GM23338 (cell line): ENCODE results near the gene COL5A2. TPM values are rescaled to one million over a fixed set of nuclear protein-coding genes. Genes with fewer than 3 reads are reported as not detected.

Source experiments
- ATAC-seq: fragments of 200-7000 bp; cut with Tn5 transposase; 3 replicates; pipeline ENCODE4 v1.9.1; 2020
- DNase-seq: peaks from one replicate; pipeline ENCODE4 v3.0.0-alpha.2; 2015; ENCODE audit warnings: low spot score
- H2AFZ ChIP-seq: fragments of 200-600 bp; sonication (generic); 2 replicates; pipeline ENCODE4 v1.8.0; 2016; ENCODE audit warnings: antibody characterized with exemption, mild to moderate bottlenecking, moderate library complexity
- H3F3A ChIP-seq: fragments of 200-600 bp; sonication (generic); replicated peaks from 2 replicates; pipeline ENCODE4 v1.8.0; 2017; ENCODE audit warnings: antibody characterized with exemption, mixed run types, low read depth
- H3K27ac ChIP-seq: fragments of 200-600 bp; sonication (generic); 2 replicates; pipeline ENCODE4 v1.6.1; 2016; ENCODE audit warnings: low read depth
- H3K27me3 ChIP-seq: fragments of 200-600 bp; sonication (generic); 2 replicates; pipeline ENCODE4 v1.8.0; 2016; ENCODE audit warnings: mild to moderate bottlenecking, mixed run types, moderate library complexity; ENCODE audit not compliant: insufficient read depth
- H3K36me3 ChIP-seq: fragments of 200-600 bp; sonication (generic); 2 replicates; pipeline ENCODE4 v1.8.0; 2016; ENCODE audit warnings: mild to moderate bottlenecking; ENCODE audit not compliant: insufficient read depth
- H3K4me1 ChIP-seq: fragments of 200-600 bp; sonication (generic); 2 replicates; pipeline ENCODE4 v1.8.0; 2016; ENCODE audit warnings: mild to moderate bottlenecking, moderate library complexity; ENCODE audit not compliant: insufficient read depth
- H3K4me2 ChIP-seq: fragments of 200-600 bp; sonication (generic); 2 replicates; pipeline ENCODE4 v1.7.1; 2017; ENCODE audit warnings: mixed run types
- H3K4me3 ChIP-seq: fragments of 200-600 bp; sonication (generic); 2 replicates; pipeline ENCODE4 v1.6.1; 2016; ENCODE audit warnings: mixed run types
- H3K79me2 ChIP-seq: fragments of 200-600 bp; sonication (generic); replicated peaks from 2 replicates; pipeline ENCODE4 v1.8.0; 2017; ENCODE audit warnings: mild to moderate bottlenecking; ENCODE audit not compliant: insufficient read depth
- H3K9me2 ChIP-seq: fragments of 200-600 bp; sonication (generic); 2 replicates; pipeline ENCODE4 v1.8.0; 2017; ENCODE audit not compliant: insufficient read depth
- H4K20me1 ChIP-seq: fragments of 200-600 bp; sonication (generic); replicated peaks from 2 replicates; pipeline ENCODE4 v1.8.0; 2017; ENCODE audit warnings: mild to moderate bottlenecking; ENCODE audit not compliant: insufficient read depth
- H3K27ac Mint-ChIP-seq: 2 replicates; pipeline ENCODE4 v1.8.0; 2020; ENCODE audit warnings: inconsistent platforms, mild to moderate bottlenecking, moderate library complexity, mixed read lengths
- H3K27me3 Mint-ChIP-seq: 3 replicates; pipeline ENCODE4 v1.8.0; 2022; ENCODE audit warnings: low read depth, mild to moderate bottlenecking, moderate library complexity, mixed read lengths, inconsistent platforms; ENCODE audit not compliant: insufficient read depth, poor library complexity
- H3K36me3 Mint-ChIP-seq: 3 replicates; pipeline ENCODE4 v1.8.0; 2021; ENCODE audit warnings: low read depth, mild to moderate bottlenecking, inconsistent platforms, moderate library complexity, mixed read lengths
- H3K4me1 Mint-ChIP-seq: 3 replicates; pipeline ENCODE4 v1.8.0; 2020; ENCODE audit warnings: mild to moderate bottlenecking, inconsistent platforms, mixed read lengths
- H3K4me3 Mint-ChIP-seq: 3 replicates; pipeline ENCODE4 v1.8.0; 2021; ENCODE audit warnings: moderate library complexity, mild to moderate bottlenecking, inconsistent platforms, mixed read lengths
- H3K9me3 Mint-ChIP-seq: 3 replicates; pipeline ENCODE4 v1.8.0; 2020; ENCODE audit warnings: moderate library complexity, mild to moderate bottlenecking, inconsistent platforms, mixed read lengths
- EZH2 ChIP-seq: fragments of 200-600 bp; sonication (generic); IDR thresholded peaks from one replicate; pipeline ENCODE4 v1.8.0; 2017; ENCODE audit warnings: antibody characterized with exemption, mild to moderate bottlenecking, low read depth; ENCODE audit not compliant: unreplicated experiment
- EZH2phosphoT487 ChIP-seq: fragments of 200-600 bp; sonication (generic); IDR thresholded peaks from one replicate; pipeline ENCODE4 v1.8.1; 2018; ENCODE audit warnings: antibody characterized with exemption; ENCODE audit not compliant: unreplicated experiment
- NANOG ChIP-seq: IDR thresholded peaks from 2 replicates; pipeline ENCODE4 v1.6.1; 2016; ENCODE audit warnings: antibody characterized with exemption, borderline replicate concordance
- REST ChIP-seq: IDR thresholded peaks from one replicate; pipeline ENCODE4 v1.6.1; 2018; ENCODE audit warnings: antibody characterized with exemption; ENCODE audit not compliant: unreplicated experiment
- STAT1 ChIP-seq: IDR thresholded peaks from one replicate; pipeline ENCODE4 v1.6.1; 2016; ENCODE audit warnings: antibody characterized with exemption; ENCODE audit not compliant: unreplicated experiment
- ZNF114 ChIP-seq: fragments of 250-450 bp; sonication (Bioruptor Pico); IDR thresholded peaks from 2 replicates; pipeline ENCODE4 v1.5.0; 2020; ENCODE audit warnings: mild to moderate bottlenecking, moderate library complexity
- ZNF331 ChIP-seq: fragments of 250-450 bp; sonication (Bioruptor Pico); IDR thresholded peaks from 2 replicates; pipeline ENCODE4 v1.5.0; 2020; ENCODE audit warnings: low read depth, mild to moderate bottlenecking, moderate library complexity
- polyA plus RNA-seq: library from polyadenylated mRNA; unstranded; fragments of >200 nt; fragmentation: Nextera tagmentation; extraction: Ambion mirVana; gene quantifications from 2 replicates; pipeline ENCODE4 v1.2.1, GENCODE V29; 2016
- total RNA-seq: library from RNA; depleted of rRNA; stranded (reverse); fragments of >200 nt; shearing (Covaris generic); gene quantifications from 2 replicates; pipeline ENCODE4 v1.2.3, GENCODE V29; 2014
- TF ChIP-seq, protein P1 (sequence below): fragments of 250-450 bp; sonication (Bioruptor Pico); IDR thresholded peaks from 2 replicates; pipeline ENCODE4 v1.5.0; 2020; ENCODE audit warnings: mild to moderate bottlenecking, moderate library complexity

COL5A2 gene
- total and polyA plus RNA-seq, 2 experiments from 2014 or later: 6.7 to 19.7 TPM

DNA sequence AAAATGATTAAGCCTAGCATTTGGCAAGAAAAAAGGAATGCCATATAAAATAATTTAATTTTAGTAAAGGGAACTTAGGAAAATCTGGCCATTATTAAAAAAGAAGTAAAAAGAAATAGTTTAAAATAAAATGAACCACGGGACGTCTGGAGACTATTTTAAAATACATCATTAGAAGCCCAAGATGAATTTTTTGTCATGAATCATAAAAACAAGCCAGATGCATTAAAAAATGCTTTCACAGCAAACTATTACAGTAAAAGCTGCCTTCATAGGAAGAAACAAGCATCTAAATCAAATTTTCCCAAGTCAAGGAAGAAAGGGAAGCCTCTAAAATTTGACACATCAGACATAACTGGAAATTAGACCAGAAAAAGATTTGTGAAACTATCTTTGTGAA is 33.0 kb downstream of the COL5A2 start:
- no peak for TF ChIP-seq ZNF114
- TF ChIP-seq EZH2phosphoT487: no peak
- no peak for TF ChIP-seq ZNF331 (CRISPR knock-in tag)
- TF ChIP-seq EZH2: no peak
- TF ChIP-seq REST: no peak
- TF ChIP-seq, protein P1, sequence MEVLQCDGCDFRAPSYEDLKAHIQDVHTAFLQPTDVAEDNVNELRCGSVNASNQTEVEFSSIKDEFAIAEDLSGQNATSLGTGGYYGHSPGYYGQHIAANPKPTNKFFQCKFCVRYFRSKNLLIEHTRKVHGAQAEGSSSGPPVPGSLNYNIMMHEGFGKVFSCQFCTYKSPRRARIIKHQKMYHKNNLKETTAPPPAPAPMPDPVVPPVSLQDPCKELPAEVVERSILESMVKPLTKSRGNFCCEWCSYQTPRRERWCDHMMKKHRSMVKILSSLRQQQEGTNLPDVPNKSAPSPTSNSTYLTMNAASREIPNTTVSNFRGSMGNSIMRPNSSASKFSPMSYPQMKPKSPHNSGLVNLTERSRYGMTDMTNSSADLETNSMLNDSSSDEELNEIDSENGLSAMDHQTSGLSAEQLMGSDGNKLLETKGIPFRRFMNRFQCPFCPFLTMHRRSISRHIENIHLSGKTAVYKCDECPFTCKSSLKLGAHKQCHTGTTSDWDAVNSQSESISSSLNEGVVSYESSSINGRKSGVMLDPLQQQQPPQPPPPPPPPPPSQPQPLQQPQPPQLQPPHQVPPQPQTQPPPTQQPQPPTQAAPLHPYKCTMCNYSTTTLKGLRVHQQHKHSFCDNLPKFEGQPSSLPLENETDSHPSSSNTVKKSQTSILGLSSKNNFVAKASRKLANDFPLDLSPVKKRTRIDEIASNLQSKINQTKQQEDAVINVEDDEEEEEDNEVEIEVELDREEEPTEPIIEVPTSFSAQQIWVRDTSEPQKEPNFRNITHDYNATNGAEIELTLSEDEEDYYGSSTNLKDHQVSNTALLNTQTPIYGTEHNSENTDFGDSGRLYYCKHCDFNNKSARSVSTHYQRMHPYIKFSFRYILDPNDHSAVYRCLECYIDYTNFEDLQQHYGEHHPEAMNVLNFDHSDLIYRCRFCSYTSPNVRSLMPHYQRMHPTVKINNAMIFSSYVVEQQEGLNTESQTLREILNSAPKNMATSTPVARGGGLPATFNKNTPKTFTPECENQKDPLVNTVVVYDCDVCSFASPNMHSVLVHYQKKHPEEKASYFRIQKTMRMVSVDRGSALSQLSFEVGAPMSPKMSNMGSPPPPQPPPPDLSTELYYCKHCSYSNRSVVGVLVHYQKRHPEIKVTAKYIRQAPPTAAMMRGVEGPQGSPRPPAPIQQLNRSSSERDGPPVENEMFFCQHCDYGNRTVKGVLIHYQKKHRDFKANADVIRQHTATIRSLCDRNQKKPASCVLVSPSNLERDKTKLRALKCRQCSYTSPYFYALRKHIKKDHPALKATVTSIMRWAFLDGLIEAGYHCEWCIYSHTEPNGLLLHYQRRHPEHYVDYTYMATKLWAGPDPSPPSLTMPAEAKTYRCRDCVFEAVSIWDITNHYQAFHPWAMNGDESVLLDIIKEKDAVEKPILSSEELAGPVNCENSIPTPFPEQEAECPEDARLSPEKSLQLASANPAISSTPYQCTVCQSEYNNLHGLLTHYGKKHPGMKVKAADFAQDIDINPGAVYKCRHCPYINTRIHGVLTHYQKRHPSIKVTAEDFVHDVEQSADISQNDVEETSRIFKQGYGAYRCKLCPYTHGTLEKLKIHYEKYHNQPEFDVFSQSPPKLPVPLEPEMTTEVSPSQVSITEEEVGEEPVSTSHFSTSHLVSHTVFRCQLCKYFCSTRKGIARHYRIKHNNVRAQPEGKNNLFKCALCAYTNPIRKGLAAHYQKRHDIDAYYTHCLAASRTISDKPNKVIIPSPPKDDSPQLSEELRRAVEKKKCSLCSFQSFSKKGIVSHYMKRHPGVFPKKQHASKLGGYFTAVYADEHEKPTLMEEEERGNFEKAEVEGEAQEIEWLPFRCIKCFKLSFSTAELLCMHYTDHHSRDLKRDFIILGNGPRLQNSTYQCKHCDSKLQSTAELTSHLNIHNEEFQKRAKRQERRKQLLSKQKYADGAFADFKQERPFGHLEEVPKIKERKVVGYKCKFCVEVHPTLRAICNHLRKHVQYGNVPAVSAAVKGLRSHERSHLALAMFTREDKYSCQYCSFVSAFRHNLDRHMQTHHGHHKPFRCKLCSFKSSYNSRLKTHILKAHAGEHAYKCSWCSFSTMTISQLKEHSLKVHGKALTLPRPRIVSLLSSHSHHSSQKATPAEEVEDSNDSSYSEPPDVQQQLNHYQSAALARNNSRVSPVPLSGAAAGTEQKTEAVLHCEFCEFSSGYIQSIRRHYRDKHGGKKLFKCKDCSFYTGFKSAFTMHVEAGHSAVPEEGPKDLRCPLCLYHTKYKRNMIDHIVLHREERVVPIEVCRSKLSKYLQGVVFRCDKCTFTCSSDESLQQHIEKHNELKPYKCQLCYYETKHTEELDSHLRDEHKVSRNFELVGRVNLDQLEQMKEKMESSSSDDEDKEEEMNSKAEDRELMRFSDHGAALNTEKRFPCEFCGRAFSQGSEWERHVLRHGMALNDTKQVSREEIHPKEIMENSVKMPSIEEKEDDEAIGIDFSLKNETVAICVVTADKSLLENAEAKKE (CRISPR knock-in tag): no peak
- TF ChIP-seq NANOG: no peak
- no peak for TF ChIP-seq STAT1
- no peak for DNase-seq
- Histone ChIP-seq H3K79me2 (no peaks in the 10 kb centered on the region), H3K4me2 (no peak overlapping the region), H3F3A (no peaks in the 10 kb centered on the region), H3K27me3 (no peaks in the 10 kb centered on the region), H3K9me2 (no peaks in the 10 kb centered on the region), H3K4me3 (no peak overlapping the region), H3K27ac (no peak overlapping the region), H4K20me1 (no peaks in the 10 kb centered on the region), H3K36me3 (no peaks in the 10 kb centered on the region), H3K4me1 (no peaks in the 10 kb centered on the region), H2AFZ (no peak overlapping the region)
- no peaks in the 10 kb centered on the region for H3K36me3 Mint-ChIP-seq
- no peaks in the 10 kb centered on the region for H3K9me3 Mint-ChIP-seq
- peaks cover 8% of the 10 kb centered on the region; the same call in 2 of the 3 replicates for H3K4me1 Mint-ChIP-seq
- H3K27me3 Mint-ChIP-seq: no peaks in the 10 kb centered on the region
- H3K4me3 Mint-ChIP-seq: no peak overlapping the region
- no peak overlapping the region for H3K27ac Mint-ChIP-seq
- no peak for ATAC-seq
